K562 (cell line): ENCODE measurements around the gene TMCO4. TPM values are rescaled to one million over a fixed set of nuclear protein-coding genes. Genes with fewer than 3 reads are reported as not detected.
A peak's percentile ranks its signal among the peaks of the same experiment; 100 is the strongest.

Experiments
- ATAC-seq: fragments of 200-7000 bp; cut with Tn5 transposase; 3 replicates; pipeline ENCODE4 v1.9.1; 2020; ENCODE audit warnings: moderate library complexity
- BruUV-seq: library from RNA; stranded (reverse); fragments of 400-500 nt; replicated peaks from 2 replicates; lab custom pipeline; 2021; lab: Mats Ljungman, UMichigan
- CTCF ChIA-PET: fragments of 300-600 bp; formaldehyde crosslinking; extraction: SDS; loops from one replicate; lab custom pipeline; 2021; ENCODE audit warnings: low intra/inter-chr PET ratio; lab: Yijun Ruan, JAX
- POLR2A ChIA-PET: fragments of 300-600, 350-650 bp; sonication (Branson Sonifier 250); formaldehyde crosslinking; extraction: SDS; loops from one replicate; lab custom pipeline; 2021; ENCODE audit warnings: antibody characterized with exemption, inconsistent platforms; lab: Yijun Ruan, JAX
- DNase-seq, 4 experiments: peaks; one replicate each; pipeline versions ENCODE4 v3.0.0 to v3.0.0-alpha.2; 2011 to 2018; ENCODE audit warnings: low spot score in 3 of 4, mixed read lengths in 3 of 4; ENCODE audit errors: extremely low read depth in 1 of 4
- FAIRE-seq: peaks from 2 replicates; lab custom pipeline; 2011; peaks lifted over from hg19 to GRCh38; lab: Jason Lieb, UNC
- H2AFZ ChIP-seq: 2 replicates; pipeline ENCODE4 v1.6.0; 2011; ENCODE audit warnings: low read depth, low read length, control low read depth, inconsistent platforms
- H3K27ac ChIP-seq: fragments of 200-600 bp; 3 replicates; pipeline ENCODE4 v1.8.0; 2011; ENCODE audit warnings: low read depth, mild to moderate bottlenecking, control low read depth, inconsistent platforms, low read length, moderate library complexity, mixed read lengths; ENCODE audit errors: extremely low read depth
- H3K27me3 ChIP-seq, 2 experiments: fragments of 300-600 bp in 1 of 2; 2 replicates in 1 of 2; 3 replicates in 1 of 2; pipeline versions ENCODE4 v1.6.0 to v1.8.0; 2011; ENCODE audit warnings: inconsistent platforms in 2 of 2, low read length in 2 of 2, mild to moderate bottlenecking in 1 of 2, mixed read lengths in 1 of 2, moderate library complexity in 1 of 2; ENCODE audit not compliant: control insufficient read depth in 2 of 2, insufficient read depth in 2 of 2
- H3K36me3 ChIP-seq: fragments of 300-600 bp; 3 replicates; pipeline ENCODE4 v1.8.0; 2011; ENCODE audit warnings: mild to moderate bottlenecking, low read length, inconsistent platforms; ENCODE audit not compliant: control insufficient read depth, insufficient read depth
- H3K4me1 ChIP-seq, 2 experiments: fragments of 200-600 bp in 1 of 2; replicated peaks in 1 of 2; 2 replicates in 1 of 2; 3 replicates in 1 of 2; pipeline versions ENCODE4 v1.5.1 to v1.8.0; 2011; ENCODE audit warnings: inconsistent platforms in 2 of 2, low read length in 2 of 2, mild to moderate bottlenecking in 1 of 2, mixed read lengths in 1 of 2, moderate library complexity in 1 of 2; ENCODE audit not compliant: control insufficient read depth in 2 of 2, insufficient read depth in 2 of 2
- H3K4me2 ChIP-seq: 2 replicates; pipeline ENCODE4 v1.6.1; 2011; ENCODE audit warnings: low read length, control low read depth, inconsistent platforms, mixed read lengths; ENCODE audit not compliant: insufficient read depth
- H3K4me3 ChIP-seq: fragments of 200-600 bp; sonication (generic), shearing (Covaris generic); 2 replicates; pipeline ENCODE4 v1.5.1; 2016; ENCODE audit warnings: control low read depth, inconsistent platforms
- H3K79me2 ChIP-seq: fragments of 200-600 bp; 3 replicates; pipeline ENCODE4 v1.8.0; 2011; ENCODE audit warnings: low read length, inconsistent platforms; ENCODE audit not compliant: control insufficient read depth, insufficient read depth
- H3K9ac ChIP-seq, 2 experiments: 2 replicates each; pipeline versions ENCODE4 v1.6.0 to v1.6.1; 2011; ENCODE audit warnings: low read depth in 2 of 2, low read length in 2 of 2, control low read depth in 1 of 2, inconsistent platforms in 1 of 2, mild to moderate bottlenecking in 1 of 2, mixed read lengths in 1 of 2; ENCODE audit not compliant: insufficient read depth in 1 of 2
- H3K9me1 ChIP-seq: one replicate; pipeline ENCODE4 v1.6.0; 2011; ENCODE audit warnings: inconsistent platforms, mild to moderate bottlenecking, low read length, moderate library complexity; ENCODE audit not compliant: control insufficient read depth, insufficient read depth
- H3K9me3 ChIP-seq: replicated peaks from 2 replicates; pipeline ENCODE4 v1.5.1; 2011; ENCODE audit warnings: low read depth, low read length, inconsistent platforms; ENCODE audit not compliant: control insufficient read depth, insufficient read depth
- H4K20me1 ChIP-seq: replicated peaks from 2 replicates; pipeline ENCODE4 v1.6.1; 2011; ENCODE audit warnings: low read length, inconsistent platforms, mixed read lengths; ENCODE audit not compliant: control insufficient read depth, insufficient read depth
- BCOR ChIP-seq: fragments of 450-650 bp; IDR thresholded peaks from 2 replicates; pipeline ENCODE4 v1.6.1; 2016
- CBX5 ChIP-seq: IDR thresholded peaks from 2 replicates; pipeline ENCODE4 v1.6.1; 2014; ENCODE audit warnings: low read depth, borderline replicate concordance
- ETV5 ChIP-seq: sonication (generic); formaldehyde crosslinking; IDR thresholded peaks from 2 replicates; pipeline ENCODE4 v1.4.0; 2020; ENCODE audit warnings: low read depth, mild to moderate bottlenecking, missing genetic modification reagents
- HDAC1 ChIP-seq, 2 experiments: fragments of 450-650 bp; IDR thresholded peaks; 2 replicates each; pipeline ENCODE4 v1.6.1; 2016 to 2017; ENCODE audit warnings: inconsistent platforms in 1 of 2, mild to moderate bottlenecking in 1 of 2, moderate library complexity in 1 of 2
- KDM1A ChIP-seq, 2 experiments: fragments of 450-650 bp; IDR thresholded peaks; 2 replicates each; pipeline ENCODE4 v1.6.1; 2016; ENCODE audit warnings: mild to moderate bottlenecking in 2 of 2
- KDM4B ChIP-seq, 2 experiments: fragments of 450-650 bp in 1 of 2; sonication (generic) in 1 of 2; IDR thresholded peaks; 2 replicates each; pipeline ENCODE4 v1.6.1; 2016 to 2017; ENCODE audit warnings: borderline replicate concordance in 2 of 2, antibody characterized with exemption in 1 of 2, low read depth in 1 of 2, mild to moderate bottlenecking in 1 of 2
- MBD2 ChIP-seq: sonication (generic); IDR thresholded peaks from 2 replicates; pipeline ENCODE4 v1.6.1; 2016; ENCODE audit warnings: low read depth, borderline replicate concordance
- MCM2 ChIP-seq: fragments of 450-650 bp; IDR thresholded peaks from 2 replicates; pipeline ENCODE4 v1.6.1; 2017; ENCODE audit warnings: low read depth, mild to moderate bottlenecking
- MCM7 ChIP-seq, 2 experiments: fragments of 450-650 bp; IDR thresholded peaks; 2 replicates each; pipeline ENCODE4 v1.6.1; 2016 to 2018
- RAD21 ChIP-seq, 2 experiments: fragments of 250-450 bp in 1 of 2; fragments of 450-650 bp in 1 of 2; sonication (Bioruptor Pico) in 1 of 2; formaldehyde crosslinking in 1 of 2; IDR thresholded peaks in 1 of 2; conservative IDR thresholded peaks in 1 of 2; 2 replicates each; pipeline versions ENCODE4 v1.4.0 to v1.8.0; 2020 to 2022; ENCODE audit warnings: mild to moderate bottlenecking in 2 of 2, moderate library complexity in 1 of 2
- RBM22 ChIP-seq: fragments of 200-400 bp; formaldehyde crosslinking; IDR thresholded peaks from 2 replicates; pipeline ENCODE4 v1.6.1; 2018; ENCODE audit warnings: low read length, low read depth; ENCODE audit not compliant: poor library complexity, severe bottlenecking
- RBM25 ChIP-seq: fragments of 200-400 bp; formaldehyde crosslinking; IDR thresholded peaks from 2 replicates; pipeline ENCODE4 v1.6.1; 2018; ENCODE audit warnings: low read length, low read depth, moderate library complexity; ENCODE audit not compliant: severe bottlenecking
- SREBF1 ChIP-seq: fragments of 150-350 bp; IDR thresholded peaks from 2 replicates; pipeline ENCODE4 v1.6.1; 2014; ENCODE audit warnings: antibody characterized with exemption, low read depth, low read length, borderline replicate concordance
- U2AF2 ChIP-seq: fragments of 200-400 bp; formaldehyde crosslinking; optimal IDR thresholded peaks from 2 replicates; pipeline ENCODE3; 2017; ENCODE audit warnings: low read depth, mild to moderate bottlenecking, low read length
- ZNF12 ChIP-seq: sonication (generic); formaldehyde crosslinking; IDR thresholded peaks from 2 replicates; pipeline ENCODE4 v1.4.0; 2020; ENCODE audit warnings: mild to moderate bottlenecking, missing genetic modification reagents
- ZNF518B ChIP-seq: fragments of 250-450 bp; sonication (Bioruptor Pico); IDR thresholded peaks from 2 replicates; pipeline ENCODE4 v1.5.0; 2021; ENCODE audit warnings: mild to moderate bottlenecking, moderate library complexity
- WGBS: fragments of 100-300 bp; shearing (Covaris generic); methylation state at CpG from one replicate; pipeline ENCODE4 v1.1.6; 2016; ENCODE audit warnings: low coverage, mixed read lengths; ENCODE audit not compliant: insufficient coverage; ENCODE audit errors: missing lambda C conversion rate; 5-methylcytosine and 5-hydroxymethylcytosine counted together
- in situ Hi-C: fragments of 300-500 bp; cut with MboI; formaldehyde crosslinking; loops from 4 replicates; pipeline ENCODE4 v1.15.0; 2018; ENCODE audit warnings: inconsistent platforms, mixed read lengths
- intact Hi-C: fragments of 100-400 bp; cut with micrococcal nuclease; formaldehyde crosslinking; loops from 2 replicates; pipeline ENCODE4 v1.14.2; 2022
- polyA plus RNA-seq, 8 experiments: library from polyadenylated mRNA; depleted of rRNA in 4 of 8; stranded (reverse) in 5 of 8; unstranded in 3 of 8; fragments of >200 nt; fragmentation: Nextera tagmentation in 2 of 8; fragmentation: Illumina TruSeq in 1 of 8; extraction: Ambion mirVana in 2 of 8; extraction: Trizol in 1 of 8; gene quantifications; 2 replicates each; pipeline versions ENCODE4 v1.2.1 to v1.2.3, GENCODE V29; 2011 to 2014; ENCODE audit warnings: inconsistent platforms in 1 of 8, missing spikeins in 1 of 8
- total RNA-seq, 7 experiments: library from RNA; depleted of rRNA in 6 of 7; stranded (reverse); fragments of >200 nt in 6 of 7; fragmentation: Illumina TruSeq in 2 of 7; extraction: Trizol in 2 of 7; gene quantifications; 2 replicates each; pipeline versions ENCODE4 v1.2.1 to v1.2.3, GENCODE V29; 2011 to 2021; ENCODE audit warnings: low replicate concordance in 1 of 7
- TF ChIP-seq, protein P1 (sequence below): fragments of 250-450 bp; sonication (Bioruptor Pico); IDR thresholded peaks from 2 replicates; pipeline ENCODE4 v1.8.0; 2021; ENCODE audit warnings: moderate library complexity, mild to moderate bottlenecking, inconsistent platforms
- TF ChIP-seq, protein P2 (sequence below), 3 experiments: IDR thresholded peaks in 2 of 3; conservative IDR thresholded peaks in 1 of 3; 2 replicates each; pipeline ENCODE4 v1.5.1; 2011 to 2012; ENCODE audit warnings: low read length in 3 of 3, mild to moderate bottlenecking in 3 of 3, control low read depth in 2 of 3, improper control_type of control experiment in 1 of 3, inconsistent platforms in 1 of 3, low read depth in 1 of 3, mixed read lengths in 1 of 3, moderate library complexity in 1 of 3; ENCODE audit not compliant: insufficient read depth in 2 of 3

TMCO4 gene
- total and polyA plus RNA-seq, 9 of the 15 experiments (the other 6 are each of a cell fraction or from before 2014, with no cell fraction given) = 0.06 to 2.1 (median 1.2) TPM

DNA sequence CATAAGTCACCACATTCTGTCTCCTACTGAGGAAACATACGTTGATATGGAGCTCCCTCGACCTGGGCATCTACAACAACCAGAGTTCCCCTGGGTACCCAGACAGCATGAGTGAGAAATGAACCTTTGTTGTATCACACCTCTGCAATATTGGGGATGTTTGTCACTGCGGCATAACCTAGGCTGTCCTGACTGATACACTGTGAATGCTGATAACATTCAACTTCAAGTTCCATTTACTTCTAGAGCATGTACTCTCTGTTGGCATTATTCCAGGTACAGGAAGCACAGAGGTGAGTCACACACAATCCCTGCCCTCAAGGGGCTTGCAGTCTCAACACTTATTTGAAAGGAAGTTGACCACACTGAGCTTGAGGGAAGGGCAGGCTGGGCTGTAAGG lies 69.5 kb downstream of the TMCO4 start:
- DNase-seq = no peak
- 17% methylated on average over 3 of the region's 3 CpGs for WGBS
- intact Hi-C loops = no loop called here
- H3K9me1 ChIP-seq = no peaks in the 10 kb centered on the region
- H3K4me3 ChIP-seq = no peak overlapping the region
- no peak for FAIRE-seq
- POLR2A ChIA-PET = interaction anchor here (0.5 kb wide), 1 partner anchor 28 kb away, joined by 3 read pairs; no protein-coding TSS in a partner anchor
- no peaks in the 10 kb centered on the region for H3K36me3 ChIP-seq
- no peaks in the 10 kb centered on the region for H3K4me1 ChIP-seq
- CTCF ChIA-PET = no interaction called here
- in situ Hi-C loops = no loop called here
- H3K4me2 ChIP-seq = no peak overlapping the region
- peaks cover 5% of the 10 kb centered on the region for H3K9me3 ChIP-seq
- BruUV-seq = no TSS peak
- ATAC-seq = no peak
- H3K79me2 ChIP-seq = no peaks in the 10 kb centered on the region
- H3K27ac ChIP-seq = no peak overlapping the region
- no peaks in the 10 kb centered on the region; the same call in 1 of the 2 replicates for H4K20me1 ChIP-seq
- H3K9ac ChIP-seq = no peak overlapping the region
- H2AFZ ChIP-seq = no peak overlapping the region
- peaks cover 9 to 63% of the 10 kb centered on the region in 2 experiments for H3K27me3 ChIP-seq
- TF ChIP-seq MBD2 (no peak), U2AF2 (no peak), ZNF12 (CRISPR knock-in tag) (peak; percentile 98), CBX5 (0 out of 2 replicates have a peak, but pooled peaks have one; percentile 43), BCOR (peak; percentile 90), MCM2 (no peak), ETV5 (CRISPR knock-in tag) (no peak), RBM25 (peak; percentile 91), RAD21 (CRISPR knock-in tag; conservative IDR thresholded peaks at IDR 0.05 in 1 of 2, IDR thresholded peaks at IDR 0.05 in 1 of 2) (no peak), HDAC1 (IDR thresholded peaks at IDR 0.05) (no peak), KDM1A (IDR thresholded peaks at IDR 0.05) (peak; percentile 12 to 49; a peak in 1 of 4 replicates), SREBF1 (no peak), ZNF518B (no peak), MCM7 (IDR thresholded peaks at IDR 0.05) (no peak), RBM22 (no peak), KDM4B (IDR thresholded peaks at IDR 0.05; ENCODE audit: borderline replicate concordance in 2 of 2, low read depth in 1 of 2) (no peak)
- TF ChIP-seq, protein P1, sequence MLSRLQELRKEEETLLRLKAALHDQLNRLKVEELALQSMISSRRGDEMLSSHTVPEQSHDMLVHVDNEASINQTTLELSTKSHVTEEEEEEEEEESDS = no peak
- TF ChIP-seq, protein P2, sequence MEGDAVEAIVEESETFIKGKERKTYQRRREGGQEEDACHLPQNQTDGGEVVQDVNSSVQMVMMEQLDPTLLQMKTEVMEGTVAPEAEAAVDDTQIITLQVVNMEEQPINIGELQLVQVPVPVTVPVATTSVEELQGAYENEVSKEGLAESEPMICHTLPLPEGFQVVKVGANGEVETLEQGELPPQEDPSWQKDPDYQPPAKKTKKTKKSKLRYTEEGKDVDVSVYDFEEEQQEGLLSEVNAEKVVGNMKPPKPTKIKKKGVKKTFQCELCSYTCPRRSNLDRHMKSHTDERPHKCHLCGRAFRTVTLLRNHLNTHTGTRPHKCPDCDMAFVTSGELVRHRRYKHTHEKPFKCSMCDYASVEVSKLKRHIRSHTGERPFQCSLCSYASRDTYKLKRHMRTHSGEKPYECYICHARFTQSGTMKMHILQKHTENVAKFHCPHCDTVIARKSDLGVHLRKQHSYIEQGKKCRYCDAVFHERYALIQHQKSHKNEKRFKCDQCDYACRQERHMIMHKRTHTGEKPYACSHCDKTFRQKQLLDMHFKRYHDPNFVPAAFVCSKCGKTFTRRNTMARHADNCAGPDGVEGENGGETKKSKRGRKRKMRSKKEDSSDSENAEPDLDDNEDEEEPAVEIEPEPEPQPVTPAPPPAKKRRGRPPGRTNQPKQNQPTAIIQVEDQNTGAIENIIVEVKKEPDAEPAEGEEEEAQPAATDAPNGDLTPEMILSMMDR (IDR thresholded peaks at IDR 0.05 in 2 of 3, conservative IDR thresholded peaks at IDR 0.05 in 1 of 3; ENCODE audit: insufficient read depth in 2 of 3, low read depth in 1 of 3, low read length in 3 of 3) = no peak
